Anterior cingulate cortex (tissue), 58 donors: ENCODE results near the gene FEM1A.
A peak's percentile ranks its signal among the peaks of the same experiment; 100 is the strongest.
"Not testable (repeated sequence)": the region's sequence is repeated elsewhere in the genome, so short reads cannot be mapped to it uniquely, and the experiment has no call there.

Experiments
- DNase-seq, 58 donors: peaks; one replicate each; lab custom pipeline; 2025; lab: John Stamatoyannopoulos, UW

Gene FEM1A

GRCh38 chr19:4772566-4772965 lies 19.0 kb upstream of the FEM1A start:
- DNase-seq: no peak

GRCh38 chr19:4773047-4773640 lies 18.4 kb upstream of the FEM1A start:
- no peak for DNase-seq

GRCh38 chr19:4774136-4774535 lies 17.4 kb upstream of the FEM1A start:
- no peak for DNase-seq

GRCh38 chr19:4775627-4776152 lies 15.8 kb upstream of the FEM1A start:
- DNase-seq: no peak

- DNase-seq: no peak
These were observed 14.9 kb upstream of the FEM1A start for GRCh38 chr19:4776436-4777211.

- DNase-seq: not testable (repeated sequence)
These were observed 13.4 kb upstream of the FEM1A start for GRCh38 chr19:4778124-4778523.

GRCh38 chr19:4780860-4781259 lies 10.7 kb upstream of the FEM1A start:
- DNase-seq: no peak

- peak in 4 of 58 donors; percentile 13 to 55 (median 39) for DNase-seq
These were observed 9.7 kb upstream of the FEM1A start for GRCh38 chr19:4781801-4782200.

GRCh38 chr19:4786412-4787016 lies 5.0 kb upstream of the FEM1A start:
- DNase-seq: not testable (repeated sequence)

GRCh38 chr19:4792019-4792865 lies 708 bp downstream of the FEM1A start:
- peak in 1 of 58 donors; percentile 38 for DNase-seq

GRCh38 chr19:4792866-4793195 lies 1.3 kb downstream of the FEM1A start:
- DNase-seq: not testable (repeated sequence)

- not testable (repeated sequence) for DNase-seq
These were observed 1.7 kb downstream of the FEM1A start for GRCh38 chr19:4793278-4793677.

GRCh38 chr19:4794971-4795370 lies 3.4 kb downstream of the FEM1A start:
- no peak for DNase-seq

- no peak for DNase-seq
These were observed 3.9 kb downstream of the FEM1A start for GRCh38 chr19:4795400-4795799.

- no peak for DNase-seq
These were observed 9.1 kb downstream of the FEM1A start for GRCh38 chr19:4800591-4801081.

GRCh38 chr19:4801085-4801619 lies 9.6 kb downstream of the FEM1A start:
- no peak for DNase-seq

GRCh38 chr19:4802711-4803110 lies 11.2 kb downstream of the FEM1A start:
- DNase-seq: no peak

- peak in 31 of 58 donors; percentile 2 to 67 (median 28) for DNase-seq
These were observed 12.5 kb downstream of the FEM1A start for GRCh38 chr19:4803736-4804695.

GRCh38 chr19:4805140-4805539 lies 13.6 kb downstream of the FEM1A start:
- not testable (repeated sequence) for DNase-seq
